Stimulated activated effector memory CD8-positive, alpha-beta T cell treated with anti-CD3 and anti-CD28 coated beads, Interleukin-12 subunit alpha, Interleukin-12 subunit beta, amount 100 ng/mL, for 72 hours (primary cell): Measurements from ENCODE around the gene GNMT.
"Not testable (repeated sequence)": the region's sequence is repeated elsewhere in the genome, so short reads cannot be mapped to it uniquely, and the experiment has no call there.

ENCODE experiments used
- ATAC-seq: fragments of 150-1000 bp; cut with Tn5 transposase; 2 replicates; pipeline ENCODE4 v1.10.0; 2021
- DNase-seq, 2 donors: peaks; one replicate each; pipeline ENCODE4 v3.0.0; 2021 to 2022; ENCODE audit warnings: low spot score in 2 of 2
- H3K27ac Mint-ChIP-seq: one replicate; pipeline ENCODE4 v1.8.0; 2022; ENCODE audit warnings: mild to moderate bottlenecking, mixed read lengths
- H3K36me3 Mint-ChIP-seq: one replicate; pipeline ENCODE4 v1.8.0; 2022; ENCODE audit warnings: mild to moderate bottlenecking, mixed read lengths
- H3K4me1 Mint-ChIP-seq: one replicate; pipeline ENCODE4 v1.8.0; 2022; ENCODE audit warnings: mixed read lengths
- H3K4me3 Mint-ChIP-seq: one replicate; pipeline ENCODE4 v1.8.0; 2022; ENCODE audit warnings: mild to moderate bottlenecking, mixed read lengths
- H3K9me3 Mint-ChIP-seq: one replicate; pipeline ENCODE4 v1.8.0; 2022; ENCODE audit warnings: mixed read lengths

The GNMT gene

GRCh38 chr6:42979523-42980177, 19.1 kb downstream of the GNMT start:
- ATAC-seq (peak; percentile 52), DNase-seq (no peak)
- H3K4me1 Mint-ChIP-seq = peaks cover 43% of the 10 kb centered on the region
- peak overlapping the region; percentile 97 for H3K27ac Mint-ChIP-seq
- H3K36me3 Mint-ChIP-seq = peaks cover 41% of the 10 kb centered on the region
- no peaks in the 10 kb centered on the region for H3K9me3 Mint-ChIP-seq
- H3K4me3 Mint-ChIP-seq = peak overlapping the region; percentile 93

- DNase-seq (no peak), ATAC-seq (no peak)
- Mint-ChIP-seq H3K4me1 (peaks cover 51% of the 10 kb centered on the region), H3K27ac (peak overlapping the region; percentile 20), H3K4me3 (no peak overlapping the region), H3K36me3 (peaks cover 35% of the 10 kb centered on the region), H3K9me3 (no peaks in the 10 kb centered on the region)
These were observed 21.3 kb downstream of the GNMT start for GRCh38 chr6:42981836-42982235.

GRCh38 chr6:42984001-42984923, 23.7 kb downstream of the GNMT start, which contains the start of gene PPP2R5D:
Gene PPP2R5D (plus strand): TSS chr6:42984570. CDS start chr6:42984678, 108 bp downstream.
- peak within 1 kb of the TSS; percentile 95 for H3K27ac Mint-ChIP-seq
- H3K4me1 Mint-ChIP-seq = peaks cover 59% of the 10 kb centered on the region
- ATAC-seq (peak; percentile 94), DNase-seq (peak; percentile 78 to 96)
- peaks cover 17% of the 10 kb centered on the region for H3K36me3 Mint-ChIP-seq
- H3K4me3 Mint-ChIP-seq = peak within 1 kb of the TSS; percentile 98
- no peaks in the 10 kb centered on the region for H3K9me3 Mint-ChIP-seq

- DNase-seq (peak; percentile 5 to 59), ATAC-seq (no peak)
- Mint-ChIP-seq H3K27ac (peak overlapping the region; percentile 95), H3K4me1 (peaks cover 51% of the 10 kb centered on the region), H3K4me3 (peak overlapping the region; percentile 98), H3K9me3 (no peaks in the 10 kb centered on the region), H3K36me3 (peaks cover 23% of the 10 kb centered on the region)
These were observed 24.4 kb downstream of the GNMT start for GRCh38 chr6:42984924-42985475.

GRCh38 chr6:42987533-42988451, 27.2 kb downstream of the GNMT start:
- H3K4me1 Mint-ChIP-seq = peaks cover 50% of the 10 kb centered on the region
- DNase-seq (no peak), ATAC-seq (no peak)
- peaks cover 43% of the 10 kb centered on the region for H3K36me3 Mint-ChIP-seq
- H3K9me3 Mint-ChIP-seq = no peaks in the 10 kb centered on the region
- peak overlapping the region; percentile 95 for H3K27ac Mint-ChIP-seq
- no peak overlapping the region for H3K4me3 Mint-ChIP-seq

- H3K4me3 Mint-ChIP-seq = no peak overlapping the region
- DNase-seq (no peak), ATAC-seq (no peak)
- H3K36me3 Mint-ChIP-seq = peaks cover 46% of the 10 kb centered on the region
- no peaks in the 10 kb centered on the region for H3K9me3 Mint-ChIP-seq
- H3K4me1 Mint-ChIP-seq = peaks cover 48% of the 10 kb centered on the region
- H3K27ac Mint-ChIP-seq = no peak overlapping the region
These were observed 28.0 kb downstream of the GNMT start for GRCh38 chr6:42988486-42989020.

GRCh38 chr6:42989923-42990322, 29.4 kb downstream of the GNMT start:
- Mint-ChIP-seq H3K4me3 (no peak overlapping the region), H3K27ac (peak overlapping the region; percentile 60), H3K4me1 (peaks cover 40% of the 10 kb centered on the region), H3K36me3 (peaks cover 39% of the 10 kb centered on the region), H3K9me3 (no peaks in the 10 kb centered on the region)
- DNase-seq (no peak), ATAC-seq (no peak)

GRCh38 chr6:42993445-42993844, 32.9 kb downstream of the GNMT start:
- no peak for DNase-seq
- Mint-ChIP-seq H3K4me1 (peaks cover 6% of the 10 kb centered on the region), H3K27ac (peak overlapping the region; percentile 20), H3K36me3 (peaks cover 35% of the 10 kb centered on the region), H3K9me3 (no peaks in the 10 kb centered on the region), H3K4me3 (no peak overlapping the region)
- no peak for ATAC-seq

GRCh38 chr6:42996513-42996912, 36.0 kb downstream of the GNMT start:
- no peaks in the 10 kb centered on the region for H3K4me1 Mint-ChIP-seq
- H3K4me3 Mint-ChIP-seq = no peak overlapping the region
- DNase-seq = no peak
- ATAC-seq = no peak
- H3K9me3 Mint-ChIP-seq = no peaks in the 10 kb centered on the region
- H3K36me3 Mint-ChIP-seq = peaks cover 11% of the 10 kb centered on the region
- H3K27ac Mint-ChIP-seq = no peak overlapping the region

- ATAC-seq, H3K27ac Mint-ChIP-seq, H3K9me3 Mint-ChIP-seq, H3K4me1 Mint-ChIP-seq, H3K4me3 Mint-ChIP-seq, DNase-seq: not testable (repeated sequence)
- H3K36me3 Mint-ChIP-seq = peaks cover 11% of the 10 kb centered on the region
These were observed 37.7 kb downstream of the GNMT start for GRCh38 chr6:42998205-42998604.

- Mint-ChIP-seq H3K4me3 (no peak overlapping the region), H3K36me3 (peaks cover 38% of the 10 kb centered on the region), H3K4me1 (no peaks in the 10 kb centered on the region), H3K9me3 (no peaks in the 10 kb centered on the region), H3K27ac (no peak overlapping the region)
- ATAC-seq (no peak), DNase-seq (no peak)
These were observed 41.3 kb downstream of the GNMT start for GRCh38 chr6:43001843-43002242.

GRCh38 chr6:43005844-43006243, 45.3 kb downstream of the GNMT start:
- H3K4me3 Mint-ChIP-seq = no peak overlapping the region
- peaks cover 75% of the 10 kb centered on the region for H3K36me3 Mint-ChIP-seq
- no peaks in the 10 kb centered on the region for H3K4me1 Mint-ChIP-seq
- ATAC-seq (no peak), DNase-seq (no peak)
- no peaks in the 10 kb centered on the region for H3K9me3 Mint-ChIP-seq
- H3K27ac Mint-ChIP-seq = no peak overlapping the region

GRCh38 chr6:43006251-43006650, 45.7 kb downstream of the GNMT start:
- ATAC-seq (no peak), DNase-seq (no peak)
- Mint-ChIP-seq H3K36me3 (peaks cover 79% of the 10 kb centered on the region), H3K27ac (no peak overlapping the region), H3K4me1 (peaks cover under 1% of the 10 kb centered on the region), H3K9me3 (no peaks in the 10 kb centered on the region), H3K4me3 (no peak overlapping the region)

GRCh38 chr6:43007126-43007525, 46.6 kb downstream of the GNMT start:
- DNase-seq (no peak), ATAC-seq (no peak)
- no peak overlapping the region for H3K4me3 Mint-ChIP-seq
- H3K9me3 Mint-ChIP-seq = no peaks in the 10 kb centered on the region
- peak overlapping the region; percentile 58 for H3K27ac Mint-ChIP-seq
- peaks cover 87% of the 10 kb centered on the region for H3K36me3 Mint-ChIP-seq
- H3K4me1 Mint-ChIP-seq = peaks cover 10% of the 10 kb centered on the region
